NCI-H226 (cell line): Measurements from ENCODE around the gene GLIPR2.
"Not testable (repeated sequence)": the region's sequence is repeated elsewhere in the genome, so short reads cannot be mapped to it uniquely, and the experiment has no call there.

Experiments
- DNase-seq: peaks from one replicate; pipeline ENCODE4 v3.0.0-alpha.2; 2015

Gene GLIPR2

GRCh38 chr9:36125062-36125855 lies 11.3 kb upstream of the GLIPR2 start:
- DNase-seq, result no peak

GRCh38 chr9:36126016-36126730 lies 10.4 kb upstream of the GLIPR2 start:
- DNase-seq, result no peak

- no peak for DNase-seq
Measured at GRCh38 chr9:36127652-36128244, 8.8 kb upstream of the GLIPR2 start.

- DNase-seq, result no peak
Measured at GRCh38 chr9:36128349-36128748, 8.2 kb upstream of the GLIPR2 start.

- no peak for DNase-seq
Measured at GRCh38 chr9:36129139-36129538, 7.4 kb upstream of the GLIPR2 start.

- not testable (repeated sequence) for DNase-seq
Measured at GRCh38 chr9:36131666-36132065, 4.9 kb upstream of the GLIPR2 start.

GRCh38 chr9:36132086-36132485 lies 4.4 kb upstream of the GLIPR2 start:
- no peak for DNase-seq

- no peak for DNase-seq
Measured at GRCh38 chr9:36134761-36135505, 1.6 kb upstream of the GLIPR2 start.

- DNase-seq, result no peak
Measured at GRCh38 chr9:36135741-36136271, 727 bp upstream of the GLIPR2 start.

GRCh38 chr9:36136894-36137391 lies 410 bp downstream of the GLIPR2 start:
- DNase-seq, result no peak

- no peak for DNase-seq
Measured at GRCh38 chr9:36137392-36138004, 965 bp downstream of the GLIPR2 start.

GRCh38 chr9:36138496-36138895 lies 2.0 kb downstream of the GLIPR2 start:
- no peak for DNase-seq

- DNase-seq, result no peak
Measured at GRCh38 chr9:36138901-36139300, 2.4 kb downstream of the GLIPR2 start.

GRCh38 chr9:36140086-36141084 lies 3.9 kb downstream of the GLIPR2 start:
- no peak for DNase-seq

GRCh38 chr9:36141288-36141687 lies 4.8 kb downstream of the GLIPR2 start:
- DNase-seq, result no peak

- DNase-seq, result no peak
Measured at GRCh38 chr9:36141761-36142160, 5.2 kb downstream of the GLIPR2 start.

GRCh38 chr9:36142510-36143244 lies 6.1 kb downstream of the GLIPR2 start:
- no peak for DNase-seq

- no peak for DNase-seq
Measured at GRCh38 chr9:36143245-36143641, 6.7 kb downstream of the GLIPR2 start.

- DNase-seq, result no peak
Measured at GRCh38 chr9:36144309-36145232, 8.0 kb downstream of the GLIPR2 start.
